GM15510 (cell line): ENCODE measurements around the gene MAP1LC3B.

Experiments
- POLR2A ChIP-seq: IDR thresholded peaks from 3 replicates; pipeline ENCODE4 v1.6.1; 2011; ENCODE audit warnings: borderline replicate concordance; ENCODE audit not compliant: insufficient read length; ENCODE audit errors: extremely low read depth

The MAP1LC3B gene

GRCh38 chr16:87441886-87442580 lies 49.9 kb downstream of the MAP1LC3B start:
- TF ChIP-seq POLR2A, result no peak

GRCh38 chr16:87442581-87442966 lies 50.4 kb downstream of the MAP1LC3B start:
- no peak for TF ChIP-seq POLR2A

- no peak for TF ChIP-seq POLR2A
Observed at GRCh38 chr16:87443016-87443415, 50.9 kb downstream of the MAP1LC3B start.

- TF ChIP-seq POLR2A, result no peak
Observed at GRCh38 chr16:87443964-87444363, 51.8 kb downstream of the MAP1LC3B start.

GRCh38 chr16:87445486-87445885 lies 53.4 kb downstream of the MAP1LC3B start:
- no peak for TF ChIP-seq POLR2A

GRCh38 chr16:87446479-87446878 lies 54.3 kb downstream of the MAP1LC3B start:
- no peak for TF ChIP-seq POLR2A

- TF ChIP-seq POLR2A, result no peak
Observed at GRCh38 chr16:87447323-87447722, 55.2 kb downstream of the MAP1LC3B start.

GRCh38 chr16:87448866-87449265 lies 56.7 kb downstream of the MAP1LC3B start:
- TF ChIP-seq POLR2A, result no peak

- TF ChIP-seq POLR2A, result no peak
Observed at GRCh38 chr16:87451563-87452210, 59.6 kb downstream of the MAP1LC3B start.

- TF ChIP-seq POLR2A, result no peak
Observed at GRCh38 chr16:87453326-87453725, 61.2 kb downstream of the MAP1LC3B start.
